Measurements from ENCODE around the gene KCNJ3. TPM values are rescaled to one million over a fixed set of nuclear protein-coding genes. Genes with fewer than 3 reads are reported as not detected.

The KCNJ3 gene
- total RNA-seq, 2 experiments from 2014 or later = not detected

DNA sequence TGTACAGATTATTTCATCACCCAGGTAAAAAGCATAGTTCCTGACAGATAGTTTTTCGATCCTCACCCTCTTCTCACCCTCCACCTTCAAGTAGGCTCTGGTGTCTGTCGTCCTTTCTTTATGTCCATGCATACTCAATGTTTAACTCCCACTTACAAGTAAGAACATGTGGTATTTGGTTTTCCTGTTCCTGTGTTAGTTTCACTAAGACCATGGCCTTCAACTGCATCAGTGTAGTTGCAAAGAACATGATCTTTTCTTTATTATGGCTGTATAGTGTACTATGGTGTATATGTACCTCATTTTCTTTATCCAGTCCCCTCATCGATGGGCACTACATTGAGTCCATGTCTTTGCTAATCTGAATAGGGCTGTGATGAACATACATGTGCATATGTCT is 184.2 kb downstream of the KCNJ3 start:
- POLR2A ChIA-PET = no interaction called here
- Histone ChIP-seq H3K36me3 (ENCODE audit: insufficient read depth, low read length) (no peaks in the 10 kb centered on the region), H3K4me2 (ENCODE audit: low read length) (no peak overlapping the region), H3K4me3 (ENCODE audit: low read depth, low read length, poor library complexity, severe bottlenecking) (no peak overlapping the region), H3K9me3 (ENCODE audit: low read length) (no peaks in the 10 kb centered on the region), H2AFZ (ENCODE audit: low read length) (no peak overlapping the region), H4K20me1 (ENCODE audit: insufficient read depth, low read length) (no peaks in the 10 kb centered on the region), H3K4me1 (ENCODE audit: insufficient read depth, low read length, poor library complexity, severe bottlenecking) (no peaks in the 10 kb centered on the region), H3K27ac (ENCODE audit: low read depth, low read length, poor library complexity, severe bottlenecking) (no peak overlapping the region), H3K9me2 (ENCODE audit: insufficient read depth, low read length) (no peaks in the 10 kb centered on the region), H3K79me2 (ENCODE audit: insufficient read depth, low read depth, low read length) (no peaks in the 10 kb centered on the region)
- no peak for DNase-seq (ENCODE audit: low spot score)
- BruUV-seq (replicated peaks) = no TSS peak
- CTCF ChIA-PET (ENCODE audit: unreplicated experiment) = no interaction called here
- intact Hi-C loops (cut with micrococcal nuclease; ENCODE audit: unreplicated experiment) = no loop called here
- TF ChIP-seq, protein P1, sequence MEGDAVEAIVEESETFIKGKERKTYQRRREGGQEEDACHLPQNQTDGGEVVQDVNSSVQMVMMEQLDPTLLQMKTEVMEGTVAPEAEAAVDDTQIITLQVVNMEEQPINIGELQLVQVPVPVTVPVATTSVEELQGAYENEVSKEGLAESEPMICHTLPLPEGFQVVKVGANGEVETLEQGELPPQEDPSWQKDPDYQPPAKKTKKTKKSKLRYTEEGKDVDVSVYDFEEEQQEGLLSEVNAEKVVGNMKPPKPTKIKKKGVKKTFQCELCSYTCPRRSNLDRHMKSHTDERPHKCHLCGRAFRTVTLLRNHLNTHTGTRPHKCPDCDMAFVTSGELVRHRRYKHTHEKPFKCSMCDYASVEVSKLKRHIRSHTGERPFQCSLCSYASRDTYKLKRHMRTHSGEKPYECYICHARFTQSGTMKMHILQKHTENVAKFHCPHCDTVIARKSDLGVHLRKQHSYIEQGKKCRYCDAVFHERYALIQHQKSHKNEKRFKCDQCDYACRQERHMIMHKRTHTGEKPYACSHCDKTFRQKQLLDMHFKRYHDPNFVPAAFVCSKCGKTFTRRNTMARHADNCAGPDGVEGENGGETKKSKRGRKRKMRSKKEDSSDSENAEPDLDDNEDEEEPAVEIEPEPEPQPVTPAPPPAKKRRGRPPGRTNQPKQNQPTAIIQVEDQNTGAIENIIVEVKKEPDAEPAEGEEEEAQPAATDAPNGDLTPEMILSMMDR (conservative IDR thresholded peaks at IDR 0.05; ENCODE audit: low read length) = no peak
- TF ChIP-seq EZH2phosphoT487 (IDR thresholded peaks at IDR 0.05; ENCODE audit: borderline replicate concordance, low read depth, low read length) = no peak

DNA sequence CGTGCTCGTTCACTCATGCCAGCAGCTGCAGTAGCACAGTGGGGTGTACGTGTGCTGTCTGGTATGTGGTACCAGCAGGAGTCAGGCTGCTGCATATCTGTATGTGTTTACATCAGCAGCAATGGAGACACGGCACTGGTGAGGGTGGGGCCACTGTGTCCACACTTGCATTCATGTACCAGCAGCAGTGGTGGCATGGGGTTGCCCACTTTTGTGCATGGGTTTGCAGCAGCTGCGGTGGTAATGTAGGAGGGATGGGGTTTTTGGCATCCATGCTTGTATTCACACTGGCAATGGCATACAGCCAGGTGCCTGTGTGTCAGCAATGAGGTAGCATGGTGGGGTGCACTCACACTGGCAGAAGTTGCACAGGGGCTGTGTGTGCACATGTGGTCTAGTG is 187.8 kb downstream of the KCNJ3 start:
- Histone ChIP-seq H3K9me3 (ENCODE audit: low read length) (no peaks in the 10 kb centered on the region), H3K9me2 (ENCODE audit: insufficient read depth, low read length) (no peaks in the 10 kb centered on the region), H4K20me1 (ENCODE audit: insufficient read depth, low read length) (no peaks in the 10 kb centered on the region), H3K36me3 (ENCODE audit: insufficient read depth, low read length) (no peaks in the 10 kb centered on the region), H3K27ac (ENCODE audit: low read depth, low read length, poor library complexity, severe bottlenecking) (no peak overlapping the region), H3K4me1 (ENCODE audit: insufficient read depth, low read length, poor library complexity, severe bottlenecking) (no peaks in the 10 kb centered on the region), H2AFZ (ENCODE audit: low read length) (no peak overlapping the region), H3K4me3 (ENCODE audit: low read depth, low read length, poor library complexity, severe bottlenecking) (no peak overlapping the region), H3K79me2 (ENCODE audit: insufficient read depth, low read depth, low read length) (no peaks in the 10 kb centered on the region), H3K4me2 (ENCODE audit: low read length) (no peak overlapping the region)
- intact Hi-C loops (cut with micrococcal nuclease; ENCODE audit: unreplicated experiment) = no loop called here
- no peak for TF ChIP-seq EZH2phosphoT487 (IDR thresholded peaks at IDR 0.05; ENCODE audit: borderline replicate concordance, low read depth, low read length)
- TF ChIP-seq, protein P1 (conservative IDR thresholded peaks at IDR 0.05; ENCODE audit: low read length) = no peak
- POLR2A ChIA-PET = interaction anchor here (0.5 kb wide), 1 partner anchor 323 kb away, joined by 3 read pairs; no protein-coding TSS in a partner anchor
- no peak for DNase-seq (ENCODE audit: low spot score)
- no TSS peak for BruUV-seq (replicated peaks)
- CTCF ChIA-PET (ENCODE audit: unreplicated experiment) = no interaction called here

DNA sequence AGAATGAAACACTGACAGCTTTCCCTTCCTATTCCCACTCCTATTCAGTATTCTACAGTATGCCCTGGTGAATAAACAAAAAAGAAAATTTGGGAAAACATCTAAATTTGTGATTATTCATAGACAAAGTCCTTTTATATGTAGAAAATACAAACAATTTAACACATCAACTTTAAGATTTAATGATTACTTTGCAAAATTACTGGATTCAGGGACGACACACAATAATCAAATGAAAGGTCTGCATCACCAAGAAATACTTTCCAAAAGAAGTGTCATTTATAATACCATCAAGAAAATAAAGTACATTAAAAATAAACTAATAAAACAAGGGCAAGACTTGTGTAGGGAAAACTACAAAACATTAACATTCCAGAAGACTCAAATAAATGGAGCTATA is 199.8 kb downstream of the KCNJ3 start:
- H3K4me2 ChIP-seq (ENCODE audit: low read length) = no peak overlapping the region
- TF ChIP-seq, protein P1 (conservative IDR thresholded peaks at IDR 0.05; ENCODE audit: low read length) = no peak
- TF ChIP-seq EZH2phosphoT487 (IDR thresholded peaks at IDR 0.05; ENCODE audit: borderline replicate concordance, low read depth, low read length) = no peak
- POLR2A ChIA-PET = no interaction called here
- DNase-seq (ENCODE audit: low spot score) = no peak
- H3K4me1 ChIP-seq (ENCODE audit: insufficient read depth, low read length, poor library complexity, severe bottlenecking) = no peaks in the 10 kb centered on the region
- CTCF ChIA-PET (ENCODE audit: unreplicated experiment) = no interaction called here
- H2AFZ ChIP-seq (ENCODE audit: low read length) = no peak overlapping the region
- H3K9me2 ChIP-seq (ENCODE audit: insufficient read depth, low read length) = no peaks in the 10 kb centered on the region
- H3K9me3 ChIP-seq (ENCODE audit: low read length) = no peaks in the 10 kb centered on the region
- no peaks in the 10 kb centered on the region for H3K36me3 ChIP-seq (ENCODE audit: insufficient read depth, low read length)
- H3K27ac ChIP-seq (ENCODE audit: low read depth, low read length, poor library complexity, severe bottlenecking) = no peak overlapping the region
- H4K20me1 ChIP-seq (ENCODE audit: insufficient read depth, low read length) = no peaks in the 10 kb centered on the region
- intact Hi-C loops (cut with micrococcal nuclease; ENCODE audit: unreplicated experiment) = no loop called here
- no peak overlapping the region for H3K4me3 ChIP-seq (ENCODE audit: low read depth, low read length, poor library complexity, severe bottlenecking)
- H3K79me2 ChIP-seq (ENCODE audit: insufficient read depth, low read depth, low read length) = no peaks in the 10 kb centered on the region
- BruUV-seq (replicated peaks) = no TSS peak
